HG03196 (cell line): ENCODE data around the gene SNRPD1.
"Not testable (repeated sequence)": the region's sequence is repeated elsewhere in the genome, so short reads cannot be mapped to it uniquely, and the experiment has no call there.

Experiments
- ATAC-seq: cut with Tn5 transposase; IDR thresholded peaks from one replicate; pipeline ENCODE4 v1.9.1; 2021; ENCODE audit not compliant: unreplicated experiment

The SNRPD1 gene

DNA sequence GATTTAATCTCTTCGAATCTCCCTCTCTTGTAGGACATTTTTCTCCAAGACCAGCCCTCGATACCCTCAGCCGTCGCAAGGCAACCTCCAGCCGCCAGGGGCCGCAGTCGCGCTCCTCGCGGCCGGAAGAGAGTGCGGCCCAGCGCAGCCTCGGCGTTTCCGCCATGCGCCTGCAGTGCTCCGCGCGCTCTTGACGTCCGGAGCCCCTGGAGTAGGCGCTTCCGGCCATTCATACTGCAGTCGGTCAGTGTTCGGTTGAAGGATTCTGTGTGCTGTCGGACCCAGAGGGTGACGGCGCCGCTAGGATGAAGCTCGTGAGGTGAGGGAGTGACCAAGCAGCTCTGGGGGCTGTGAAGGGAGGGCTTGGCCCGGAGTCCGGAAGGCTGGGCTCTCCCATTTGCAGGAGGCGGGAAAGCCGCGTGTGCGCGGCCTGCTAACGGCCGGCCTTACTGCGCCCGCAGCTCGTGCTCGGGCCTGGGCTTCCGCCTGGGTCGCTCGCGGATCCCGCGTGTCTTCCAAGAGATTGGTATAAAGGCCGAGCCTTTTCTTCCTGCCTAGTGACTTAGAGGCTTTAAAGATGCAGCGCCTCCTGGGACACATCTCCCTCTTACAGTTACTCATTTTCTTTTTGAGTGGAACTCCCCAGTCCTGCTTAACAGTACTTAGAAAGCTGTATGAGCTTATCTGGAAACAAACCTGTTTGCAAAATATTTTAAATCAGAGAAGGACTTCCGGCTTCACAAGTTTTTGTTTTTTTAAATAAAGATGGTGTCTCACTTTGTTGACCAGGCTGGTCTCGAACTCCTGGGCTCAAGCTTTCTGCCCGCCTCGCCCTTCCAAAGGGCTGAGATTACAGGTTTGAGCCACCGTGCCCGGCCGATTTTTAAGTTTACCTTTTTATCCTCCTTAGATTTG, at the start of gene SNRPD1:
SNRPD1 (plus strand) TSS at position 190 of the 915 bp plus-strand sequence; CDS start at position 306, 116 bp downstream.
- ATAC-seq: peak; percentile 98

DNA sequence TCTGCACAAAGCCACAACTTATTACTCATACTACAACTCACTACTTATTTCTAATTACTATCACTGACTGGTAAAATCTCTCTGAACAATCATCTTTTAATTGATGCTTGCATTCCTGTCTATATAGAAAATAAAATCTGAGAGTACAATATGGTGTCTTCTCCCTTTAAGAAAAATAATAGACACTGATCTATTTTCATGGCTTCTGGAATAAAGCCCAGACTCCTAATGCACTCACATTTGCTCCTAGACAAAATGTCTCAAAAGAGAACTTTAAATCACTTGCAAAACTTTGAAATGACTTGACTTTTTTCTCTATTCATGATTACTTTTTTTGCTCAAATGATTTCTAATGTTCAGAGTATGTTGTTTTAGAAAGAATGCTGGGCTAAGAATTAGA, 40.3 kb upstream of the SNRPD1 start:
- ATAC-seq: no peak

DNA sequence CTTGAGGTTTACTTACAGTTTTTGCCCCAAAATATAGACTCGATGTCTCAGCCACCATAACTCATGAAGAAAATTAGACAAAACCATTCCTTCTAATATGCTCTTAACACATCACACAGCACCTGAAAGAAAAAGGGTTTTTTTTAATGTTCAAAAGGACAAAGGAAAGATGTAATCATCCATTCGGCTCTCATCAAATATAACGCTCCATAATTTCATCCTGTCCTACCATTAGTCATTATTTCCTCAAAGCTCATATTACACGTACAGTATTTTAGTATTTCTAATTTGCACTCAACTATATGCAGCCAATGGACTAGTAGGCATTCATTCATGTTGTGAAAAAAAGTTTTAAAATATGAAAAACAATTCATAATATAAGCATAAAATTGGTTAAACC, 36.5 kb upstream of the SNRPD1 start:
- ATAC-seq: no peak

DNA sequence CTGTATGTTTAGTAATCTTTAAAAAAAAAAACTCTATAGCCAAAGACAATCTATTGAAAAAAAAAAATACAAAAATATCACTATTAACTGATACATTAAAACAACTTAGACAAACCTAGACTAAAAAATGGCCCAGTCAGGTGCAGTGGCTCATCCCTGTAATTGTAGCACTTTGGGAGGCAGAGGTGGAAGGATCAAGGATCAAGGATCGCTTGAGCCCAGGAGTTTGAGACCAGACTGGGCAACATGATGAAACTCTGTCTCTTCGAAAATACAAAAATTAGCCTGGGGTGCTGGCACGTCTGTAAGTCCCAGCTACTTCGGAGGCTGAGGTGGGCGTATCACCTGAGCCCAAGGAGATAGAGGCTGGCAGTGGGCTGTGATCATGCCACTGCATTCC, 27.7 kb upstream of the SNRPD1 start:
- no peak for ATAC-seq

DNA sequence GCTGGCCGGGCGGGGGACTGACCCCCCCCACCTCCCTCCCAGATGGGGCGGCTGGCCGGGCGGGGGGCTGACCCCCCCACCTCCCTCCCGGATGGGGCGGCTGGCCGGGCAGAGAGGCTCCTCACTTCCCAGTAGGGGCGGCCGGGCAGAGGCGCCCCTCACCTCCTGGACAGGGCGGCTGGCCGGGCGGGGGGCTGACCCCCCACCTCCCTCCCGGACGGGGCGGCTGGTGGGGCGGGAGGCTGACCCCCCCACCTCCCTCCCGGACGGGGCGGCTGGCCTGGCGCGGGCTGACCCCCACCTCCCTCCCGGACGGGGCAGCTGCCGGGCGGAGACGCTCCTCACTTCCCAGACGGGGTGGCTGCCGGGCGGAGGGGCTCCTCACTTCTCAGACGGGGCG, 19.8 kb upstream of the SNRPD1 start:
- ATAC-seq: not testable (repeated sequence)

DNA sequence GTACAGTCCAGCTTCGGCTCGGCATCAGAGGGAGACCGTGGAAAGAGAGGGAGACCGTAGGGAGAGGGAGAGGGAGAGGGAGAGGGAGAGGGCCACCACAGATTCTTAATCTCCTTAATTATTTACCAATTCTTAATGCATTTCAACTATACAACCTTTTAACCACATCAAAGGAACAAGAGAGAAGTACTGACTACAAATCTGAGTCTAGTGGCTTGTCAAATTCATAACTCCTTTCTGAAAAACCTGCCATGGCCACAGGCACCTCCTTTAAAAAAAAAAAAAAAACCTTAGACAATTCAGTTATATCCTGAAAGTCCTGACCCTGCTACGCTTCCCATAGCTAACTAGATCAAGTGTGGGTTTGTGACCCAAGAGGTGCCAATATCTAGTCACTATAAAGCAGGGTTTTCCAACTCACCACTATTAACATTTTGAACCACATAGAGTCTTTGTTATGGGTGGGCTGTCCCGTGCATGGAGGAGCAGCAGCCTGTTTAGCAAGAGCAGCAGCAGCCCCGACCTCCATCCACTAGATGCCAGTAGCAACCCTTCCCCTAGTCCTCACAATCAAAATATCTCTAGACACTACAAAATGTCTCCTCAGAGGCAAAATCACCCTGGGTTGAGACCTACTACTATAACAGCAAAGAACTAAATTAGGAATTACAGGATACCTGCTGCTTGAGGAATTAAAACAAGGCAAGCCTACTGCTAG, 18.4 kb upstream of the SNRPD1 start:
- ATAC-seq: no peak

DNA sequence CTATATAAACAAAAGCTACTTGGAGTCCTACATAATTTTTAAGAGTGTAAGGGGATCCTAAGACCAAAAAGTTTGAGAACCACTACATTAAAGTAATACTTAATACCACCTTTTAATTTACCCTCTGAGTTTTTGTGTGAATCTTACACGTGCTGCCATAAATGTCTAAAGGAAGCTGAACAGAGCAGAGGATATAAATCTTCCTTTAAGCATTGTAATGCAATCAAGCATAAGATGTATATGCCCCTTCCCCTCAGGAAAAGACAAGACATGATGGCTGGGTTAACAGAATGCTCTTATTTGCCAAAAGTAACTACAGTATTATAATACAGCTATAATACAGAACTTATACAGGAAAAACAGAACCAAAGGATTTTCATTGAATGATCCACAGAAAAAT, 14.5 kb upstream of the SNRPD1 start:
- ATAC-seq: no peak

DNA sequence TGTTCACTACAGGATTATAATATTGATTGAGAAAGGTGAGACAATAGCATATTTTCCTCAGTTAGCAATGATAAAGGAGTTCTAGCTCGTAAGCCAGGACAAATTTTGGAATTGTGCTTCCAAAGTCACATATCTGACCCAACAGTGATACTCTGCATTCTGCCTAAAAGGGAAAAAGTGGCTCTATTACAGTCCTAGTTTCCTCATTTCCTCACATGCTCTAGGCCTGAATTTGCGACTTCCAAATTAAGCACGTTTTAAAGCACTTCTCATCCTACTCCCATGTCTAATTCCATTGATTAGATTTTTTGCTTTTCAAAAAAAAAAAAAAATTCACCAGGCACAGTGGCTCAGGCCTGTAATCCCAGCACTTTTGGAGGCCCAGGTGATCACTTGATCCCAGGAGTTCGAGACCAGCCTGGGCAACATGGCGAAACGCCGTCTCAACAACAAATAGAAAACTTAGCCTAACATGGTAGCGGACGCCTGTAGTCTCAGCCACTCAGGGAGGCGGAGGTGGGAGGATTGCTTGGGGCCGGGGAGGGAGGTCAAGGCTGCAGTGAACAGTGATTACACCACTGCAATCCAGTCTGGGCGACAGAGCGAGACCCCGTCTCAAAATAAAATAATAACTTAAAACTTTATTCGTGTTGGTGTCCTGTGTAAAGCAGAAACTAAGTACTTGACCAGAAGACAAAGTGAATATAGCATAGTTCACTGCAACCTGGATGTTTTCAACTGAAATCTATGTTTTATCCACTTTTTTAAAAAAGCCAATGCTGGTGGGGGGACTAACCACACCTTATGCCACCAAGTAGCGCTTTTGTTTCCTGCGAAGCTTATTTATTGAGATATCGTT, 13.2 kb upstream of the SNRPD1 start:
- ATAC-seq: no peak

DNA sequence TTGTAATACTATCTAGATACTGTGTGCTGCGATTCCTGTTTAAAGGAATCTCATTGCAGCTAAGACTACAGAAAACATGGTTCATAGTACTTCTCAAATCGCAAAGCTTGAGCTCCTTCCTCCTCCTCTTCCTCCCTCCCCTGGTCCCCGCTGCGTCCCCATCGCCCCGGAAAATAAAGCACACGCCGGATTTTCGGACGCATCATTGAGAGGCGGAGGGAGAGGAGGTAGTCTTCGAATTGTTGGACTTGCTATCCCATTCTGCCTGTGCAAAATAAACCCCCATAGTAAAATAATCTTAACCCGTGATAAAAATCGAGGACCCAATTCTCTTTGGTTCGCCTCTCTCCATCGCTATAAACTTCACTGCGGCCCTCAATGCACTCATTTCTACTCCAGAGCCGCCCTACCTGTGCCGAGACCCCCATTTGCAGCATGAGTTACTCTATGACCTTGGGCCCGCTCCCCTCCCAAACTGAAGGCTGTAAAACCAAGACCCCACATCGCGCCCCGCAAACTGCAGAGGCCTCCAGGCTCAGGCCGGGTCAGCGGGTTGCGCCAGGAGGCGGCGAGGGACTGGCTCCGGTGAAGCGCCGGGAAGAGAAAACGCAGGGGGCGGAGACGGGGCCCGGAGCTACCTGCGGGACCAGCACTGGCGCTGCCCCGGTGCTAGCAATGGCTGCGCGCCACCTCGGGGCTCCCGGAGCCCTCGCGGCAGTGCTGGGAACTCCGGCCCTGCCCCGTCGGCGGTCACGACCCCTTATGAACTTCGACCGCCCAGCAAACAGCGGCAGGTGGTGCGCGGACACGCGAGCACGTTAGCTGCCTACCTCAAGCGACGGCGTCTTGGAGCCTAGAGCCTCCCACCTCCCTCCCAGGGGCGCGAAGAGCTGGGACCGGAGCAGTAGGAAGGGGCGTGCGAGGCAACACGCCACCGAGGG, 12.3 kb upstream of the SNRPD1 start:
- ATAC-seq: peak; percentile 36

DNA sequence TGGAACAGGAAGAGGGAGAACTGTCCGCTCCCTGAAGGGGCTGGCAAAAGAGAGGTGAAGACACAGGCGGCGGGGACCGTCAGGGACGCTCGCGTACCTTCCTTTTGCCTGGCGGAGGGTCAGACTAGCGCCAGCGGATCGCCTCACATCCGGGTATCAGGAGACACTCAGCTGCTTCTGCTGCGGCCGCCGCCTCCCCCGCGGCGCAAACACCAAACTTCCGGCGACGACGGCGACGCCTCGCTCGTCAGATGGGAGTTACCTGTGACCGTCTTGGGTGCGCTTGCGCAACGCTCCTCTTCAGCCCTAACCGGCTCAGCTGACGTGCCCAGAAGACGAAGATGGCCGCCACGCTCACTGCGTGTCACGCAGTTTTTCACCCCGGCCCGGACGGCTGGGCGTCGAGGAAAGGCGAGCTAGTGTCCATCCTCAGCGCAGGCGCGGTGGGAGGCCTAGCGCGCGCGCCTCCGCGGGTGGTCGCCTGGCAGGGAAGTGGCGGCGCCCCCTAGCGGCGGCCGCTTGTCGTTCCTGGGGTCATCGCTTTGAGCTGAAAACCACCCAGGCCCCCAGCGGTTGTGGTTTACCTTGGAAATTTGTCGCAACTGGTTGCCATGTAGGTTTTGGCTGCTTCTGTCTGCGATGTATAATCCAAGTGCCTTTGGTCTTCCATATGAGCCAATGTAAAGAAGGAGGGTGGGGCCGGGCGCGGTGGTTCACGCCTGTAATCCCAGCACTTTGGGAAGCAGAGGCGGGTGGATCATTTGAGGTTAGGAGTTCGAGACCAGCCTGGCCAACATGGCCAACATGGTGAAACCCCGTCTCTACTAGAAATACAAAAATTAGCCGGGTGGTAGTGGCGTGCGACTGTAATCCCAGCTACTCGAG, 11.3 kb upstream of the SNRPD1 start, which contains the start of gene ESCO1:
ESCO1 (minus strand) TSS at position 179 of the 885 bp plus-strand sequence. CDS start 25,861 bp downstream, outside the sequence.
- ATAC-seq: peak; percentile 90

DNA sequence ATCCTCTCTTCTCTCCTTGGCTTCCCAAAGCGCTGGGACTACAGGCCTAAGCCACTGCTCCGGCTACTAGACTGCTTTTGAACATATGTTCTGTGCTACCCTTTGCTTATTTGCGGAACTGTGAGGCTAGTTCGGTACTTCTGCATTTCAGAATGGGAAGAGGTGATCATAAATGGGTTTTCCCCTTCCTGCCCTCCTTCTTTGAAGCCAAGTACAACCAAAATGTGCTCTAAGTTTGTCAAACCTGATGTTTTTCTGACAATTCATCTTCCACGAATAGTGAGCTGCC, 9.9 kb upstream of the SNRPD1 start:
- ATAC-seq: no peak

DNA sequence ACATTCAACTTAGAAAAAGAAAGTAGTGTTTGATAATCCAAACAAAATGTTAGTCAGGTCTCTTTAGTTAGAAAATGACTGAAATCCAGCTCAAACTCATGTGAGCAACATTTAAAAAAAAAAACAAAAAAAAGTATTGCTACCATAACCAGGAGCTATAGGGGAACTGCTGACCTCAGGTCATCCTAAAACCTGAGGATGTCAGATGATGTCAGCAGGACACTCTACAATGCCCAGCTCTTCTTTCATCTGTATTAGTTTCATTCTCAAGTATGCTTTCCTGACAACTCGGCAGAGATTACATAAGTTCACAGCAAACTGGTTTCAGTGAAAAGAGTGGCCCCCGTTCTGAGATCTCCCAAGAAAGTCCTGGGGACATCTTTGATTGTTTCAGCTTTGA, 7.4 kb upstream of the SNRPD1 start:
- ATAC-seq: no peak

DNA sequence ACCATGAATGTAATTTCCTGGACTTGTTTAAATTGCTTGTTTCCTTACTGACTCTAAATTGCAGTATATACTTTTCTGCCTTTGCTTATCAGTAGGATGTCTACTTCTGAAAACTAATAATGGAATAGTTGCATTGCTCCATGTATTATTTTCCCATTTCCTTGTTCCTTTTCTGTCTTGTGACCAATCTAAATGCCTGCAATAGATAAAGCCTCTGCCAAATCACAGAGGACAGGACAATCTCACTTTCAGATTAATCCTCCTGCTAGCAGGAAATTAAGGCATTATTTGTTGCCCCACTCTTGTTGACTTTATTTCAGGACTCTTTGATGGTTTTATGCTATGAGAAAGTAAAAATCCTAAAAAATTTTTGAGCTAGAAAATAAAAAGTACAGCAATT, 6.9 kb upstream of the SNRPD1 start:
- no peak for ATAC-seq

DNA sequence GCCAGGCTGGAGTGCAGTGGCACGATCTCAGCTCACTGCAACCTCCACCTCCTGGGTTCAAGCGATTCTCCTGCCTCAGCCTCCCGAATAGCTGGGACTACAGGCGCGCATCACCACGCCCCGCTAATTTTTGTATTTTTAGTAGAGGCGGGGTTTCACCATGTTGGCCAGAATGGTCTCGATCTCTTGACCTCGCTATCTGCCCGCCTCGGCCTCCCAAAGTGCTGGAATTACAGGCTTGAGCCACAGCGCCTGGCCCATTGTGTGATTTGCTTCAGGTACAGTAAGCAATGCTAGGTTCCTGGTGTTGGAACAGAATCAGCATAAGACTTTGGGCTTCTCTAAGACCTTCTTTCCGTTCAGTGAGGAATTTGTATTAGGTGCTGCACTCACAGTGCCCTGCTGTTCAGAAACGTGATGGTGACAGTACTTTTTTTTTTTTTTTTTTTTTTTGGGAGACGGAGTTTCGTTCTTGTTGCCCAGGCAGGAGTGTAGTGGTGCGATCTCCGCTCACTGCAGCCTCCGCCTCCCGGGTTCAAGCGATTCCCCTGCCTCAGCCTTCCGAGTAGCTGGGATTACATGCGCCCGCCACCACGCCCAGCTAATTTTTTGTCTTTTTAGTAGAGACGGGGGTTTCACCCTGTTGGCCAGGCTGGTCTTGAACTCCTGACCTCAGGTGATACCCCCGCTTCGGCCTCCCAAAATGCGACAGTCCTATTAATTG, 551 bp upstream of the SNRPD1 start:
- not testable (repeated sequence) for ATAC-seq

DNA sequence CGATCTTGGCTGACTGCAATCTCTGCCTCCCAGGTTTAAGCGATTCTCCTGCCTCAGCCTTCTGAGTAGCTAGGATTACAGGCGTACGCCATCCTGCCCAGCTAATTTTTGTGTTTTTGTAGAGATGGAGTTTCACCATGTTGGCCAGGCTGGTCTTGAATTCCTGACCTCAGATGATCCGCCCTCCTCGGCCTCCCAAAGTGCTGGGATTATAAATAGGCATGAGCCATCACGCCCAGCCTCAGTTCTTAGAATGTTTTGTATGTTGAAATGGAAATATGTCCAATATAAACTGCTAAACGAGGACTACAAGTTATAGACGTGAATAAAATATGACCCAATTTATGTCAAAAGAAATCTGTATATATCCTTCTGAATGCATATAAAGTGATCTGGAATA, 9.5 kb downstream of the SNRPD1 start:
- not testable (repeated sequence) for ATAC-seq

DNA sequence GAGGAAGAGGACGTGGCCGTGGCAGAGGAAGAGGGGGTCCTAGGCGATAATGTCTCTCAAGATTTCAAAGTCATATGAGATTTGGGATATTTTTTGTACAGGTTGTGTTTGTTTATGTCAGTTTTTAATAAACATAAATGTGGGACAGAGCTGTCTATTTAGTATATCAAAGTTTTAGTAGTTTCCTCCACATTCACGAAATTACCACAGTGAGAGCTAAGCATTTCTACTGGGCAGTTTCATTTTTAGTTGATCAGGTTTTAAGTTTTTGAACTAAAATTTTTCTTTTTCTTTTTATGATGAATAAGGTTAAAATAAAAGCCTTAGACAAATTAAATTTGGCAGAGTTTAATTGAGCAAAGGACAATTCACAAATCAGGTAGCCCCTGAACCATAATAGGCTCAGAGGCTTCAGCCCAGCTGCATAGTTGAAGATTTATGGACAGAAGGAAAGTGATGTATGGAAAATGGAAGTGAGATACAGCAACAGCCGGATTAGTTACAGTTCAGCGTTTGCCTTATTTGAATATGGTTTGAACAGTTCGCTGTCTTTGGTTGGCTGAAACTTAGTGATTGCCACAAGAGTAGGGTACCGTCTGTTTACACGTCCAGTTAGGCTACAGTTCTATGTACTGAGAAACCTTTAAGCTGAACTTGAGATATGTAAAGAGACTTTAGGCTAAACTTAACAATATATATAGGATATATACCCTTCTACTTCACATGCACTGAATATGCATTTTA, 17.1 kb downstream of the SNRPD1 start:
- ATAC-seq: peak; percentile 83

DNA sequence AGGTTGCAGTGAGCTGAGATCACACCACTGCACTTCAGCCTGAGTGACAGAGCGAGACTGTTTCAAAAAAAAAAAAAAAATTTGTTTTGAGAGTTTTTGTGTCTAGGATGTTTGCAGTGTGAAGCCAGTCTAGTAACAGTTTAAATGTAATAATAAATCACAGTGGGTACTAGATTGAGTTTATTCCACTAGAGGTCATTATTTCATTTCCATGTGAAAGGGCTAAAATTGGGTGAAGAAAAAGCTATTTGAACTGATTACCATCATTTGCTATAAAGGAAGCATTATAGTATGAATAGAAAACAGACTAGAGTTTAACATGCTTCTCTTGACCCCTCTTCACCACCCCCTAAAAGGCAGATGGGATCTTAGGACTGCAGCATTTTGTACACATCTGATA, 20.3 kb downstream of the SNRPD1 start:
- no peak for ATAC-seq
